Fibroblast of the aortic adventitia (primary cell): ENCODE measurements around the gene PSMB4. TPM values are rescaled to one million over a fixed set of nuclear protein-coding genes. Genes with fewer than 3 reads are reported as not detected.
"Not testable (repeated sequence)": the region's sequence is repeated elsewhere in the genome, so short reads cannot be mapped to it uniquely, and the experiment has no call there.

ENCODE experiments used
- DNase-seq: peaks from one replicate; pipeline ENCODE4 v3.0.0-alpha.2; 2010; ENCODE audit warnings: low read depth
- H3K4me3 ChIP-seq: 2 replicates; pipeline ENCODE4 v1.5.1; 2011; ENCODE audit warnings: low read depth, mild to moderate bottlenecking, control low read depth, low read length, moderate library complexity
- CTCF ChIP-seq: IDR thresholded peaks from 2 replicates; pipeline ENCODE4 v1.5.1; 2011; ENCODE audit warnings: mild to moderate bottlenecking, low read length, control low read depth, inconsistent platforms; ENCODE audit not compliant: insufficient read depth
- total RNA-seq: library from RNA; depleted of rRNA; stranded (reverse); fragments of >200 nt; gene quantifications from 2 replicates; pipeline ENCODE4 v1.2.3, GENCODE V29; 2012; ENCODE audit warnings: low replicate concordance

Gene PSMB4
- total RNA-seq, 1 donor, result 281 TPM

GRCh38 chr1:151418081-151418480, 18.7 kb downstream of the PSMB4 start:
- DNase-seq, result no peak
- no peak for TF ChIP-seq CTCF

DNA sequence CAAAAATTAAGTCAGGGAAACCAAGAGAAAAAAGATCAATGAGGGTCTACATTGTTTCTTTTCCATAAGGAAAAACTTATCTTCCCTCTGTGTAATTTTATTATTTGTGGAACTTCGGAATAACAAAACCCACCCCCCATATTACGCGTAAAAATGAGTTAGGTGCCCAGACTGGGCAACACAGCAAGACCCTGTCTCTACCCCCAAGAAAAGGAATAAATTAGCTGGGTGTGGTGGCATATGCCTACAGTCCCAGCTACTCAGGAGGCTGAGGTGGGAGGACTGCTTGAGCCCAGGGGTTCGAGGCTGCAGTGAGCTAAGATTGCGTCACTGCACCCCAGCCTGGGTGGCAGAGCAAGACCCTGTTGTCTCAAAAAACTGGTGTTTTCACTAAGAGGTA, 20.4 kb downstream of the PSMB4 start:
- no peak for DNase-seq
- H3K4me3 ChIP-seq, result no peak overlapping the region
- no peak for TF ChIP-seq CTCF

More at GRCh38 chr1:151418081-151418480, 18.7 kb downstream of the PSMB4 start:
- H3K4me3 ChIP-seq, result no peak overlapping the region

GRCh38 chr1:151425103-151425502, 25.7 kb downstream of the PSMB4 start:
- DNase-seq, result no peak
- no peak for TF ChIP-seq CTCF
- H3K4me3 ChIP-seq, result no peak overlapping the region

DNA sequence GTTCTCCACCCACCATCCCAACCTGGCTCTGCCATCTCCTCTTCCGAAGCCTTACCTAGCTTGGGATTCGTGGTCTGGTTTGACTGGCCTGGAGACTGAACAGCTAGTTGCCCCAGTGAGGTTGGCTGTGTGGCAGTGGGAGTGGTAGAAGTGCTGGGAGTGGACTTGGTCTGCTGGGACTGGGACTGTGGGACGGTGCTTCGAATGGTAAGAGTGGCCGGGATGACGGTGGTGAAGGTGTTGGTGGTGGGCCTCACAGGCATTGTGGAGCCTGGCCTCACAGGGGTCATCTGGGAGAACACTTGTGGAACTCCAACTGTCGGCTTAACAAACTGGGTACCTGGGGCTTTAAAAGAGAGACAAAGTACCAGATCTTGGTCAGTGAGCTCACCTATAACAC, 28.7 kb downstream of the PSMB4 start:
- H3K4me3 ChIP-seq, result no peak overlapping the region
- DNase-seq, result no peak
- TF ChIP-seq CTCF, result no peak

DNA sequence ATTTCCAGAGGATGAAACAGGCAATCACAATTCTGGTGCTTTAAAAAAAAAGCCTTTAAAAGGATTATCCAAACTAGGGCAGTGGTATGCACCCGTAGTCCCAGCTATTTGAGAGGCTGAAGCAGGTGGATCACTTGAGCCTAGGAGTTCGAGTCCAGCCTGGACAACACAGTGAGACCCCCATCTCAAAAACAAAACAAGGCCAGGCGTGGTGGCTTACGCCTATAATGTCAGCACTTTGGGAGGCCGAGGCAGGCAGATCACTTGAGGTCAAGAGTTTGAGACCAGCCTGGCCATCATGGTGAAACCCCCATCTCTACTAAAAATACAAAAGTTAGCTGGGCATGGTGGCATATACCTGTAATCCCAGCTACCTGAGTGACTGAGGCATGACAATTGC, 34.5 kb downstream of the PSMB4 start:
- not testable (repeated sequence) for DNase-seq

DNA sequence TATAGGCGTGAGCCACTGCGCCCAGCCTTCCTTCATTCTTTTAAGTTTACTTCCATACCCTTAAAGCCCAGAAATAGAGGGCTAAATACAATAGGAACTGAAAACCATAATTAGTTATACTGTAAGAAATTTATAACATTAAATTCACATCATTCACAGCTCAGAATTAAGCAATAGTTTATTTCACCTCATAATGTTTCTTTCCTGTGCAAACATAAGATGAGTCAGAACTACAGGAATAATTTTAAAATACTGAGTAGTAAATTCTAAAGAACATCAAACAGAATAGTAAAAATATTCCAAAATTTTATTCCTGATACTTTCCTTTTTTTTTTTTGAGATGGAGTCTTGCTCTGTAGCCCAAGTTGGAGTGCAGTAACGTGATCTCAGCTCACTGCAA, 35.8 kb downstream of the PSMB4 start:
- no peak overlapping the region for H3K4me3 ChIP-seq
- DNase-seq, result no peak
- TF ChIP-seq CTCF, result no peak

More for the DNA sequence above, 34.5 kb downstream of the PSMB4 start:
- not testable (repeated sequence) for H3K4me3 ChIP-seq

- no peak overlapping the region for H3K4me3 ChIP-seq
- no peak for DNase-seq
- no peak for TF ChIP-seq CTCF
These were observed 37.6 kb downstream of the PSMB4 start for GRCh38 chr1:151436985-151437384.

GRCh38 chr1:151437396-151437795, 38.0 kb downstream of the PSMB4 start:
- DNase-seq, H3K4me3 ChIP-seq: not testable (repeated sequence)
